ENCODE measurements around the gene EPHB2. TPM values are rescaled to one million over a fixed set of nuclear protein-coding genes. Genes with fewer than 3 reads are reported as not detected.

Gene EPHB2
- total and polyA plus RNA-seq, 2 of the 8 experiments (the other 6 are each of a cell fraction or from before 2014, with no cell fraction given), result 15.8 to 17.2 TPM

- FAIRE-seq, result no peak
- CTCF ChIA-PET (ENCODE audit: partially characterized antibody), result interaction anchor here (1.4 to 1.6 kb wide), 4 partner anchors 66 to 93 kb away, joined by 3 to 5 read pairs (median 4); no protein-coding TSS in a partner anchor
These were observed 84.7 kb downstream of the EPHB2 start for GRCh38 chr1:22795366-22795714.

More at GRCh38 chr1:22795366-22795714, 84.7 kb downstream of the EPHB2 start:
- Histone ChIP-seq H4K5ac (ENCODE audit: insufficient read length, low read depth, low read length) (no peak overlapping the region), H3K23ac (ENCODE audit: insufficient read length) (no peak overlapping the region), H2BK5ac (ENCODE audit: low read depth, low read length) (no peak overlapping the region), H3K4me2 (ENCODE audit: insufficient read depth in 1 of 2, low read depth in 2 of 2, low read length in 2 of 2) (no peak overlapping the region), H2AFZ (ENCODE audit: low read length) (no peak overlapping the region), H4K8ac (ENCODE audit: extremely low read depth, insufficient read depth, low read length) (no peak overlapping the region), H3K79me1 (ENCODE audit: low read depth, low read length) (no peaks in the 10 kb centered on the region), H3K9ac (replicated peaks in 1 of 4; ENCODE audit: extremely low read depth in 1 of 4, low read depth in 3 of 4, low read length in 3 of 4) (no peak overlapping the region), H3K4me3 (ENCODE audit: extremely low read depth in 1 of 4, insufficient read depth in 2 of 4, low read depth in 3 of 4, low read length in 4 of 4) (no peak overlapping the region), H3K23me2 (ENCODE audit: low read depth, low read length) (no peaks in the 10 kb centered on the region; the same call in 1 of the 2 replicates), H4K20me1 (replicated peaks in 1 of 2; ENCODE audit: control insufficient read depth in 1 of 2, insufficient read depth in 2 of 2, low read length in 2 of 2) (no peaks in the 10 kb centered on the region), H3K36me3 (ENCODE audit: control insufficient read depth in 2 of 4, insufficient read depth in 4 of 4, low read length in 3 of 4) (no peaks in the 10 kb centered on the region; a peak in 1 of 8 replicates), H3K18ac (ENCODE audit: extremely low read depth, low read length) (no peak overlapping the region), H2AK5ac (ENCODE audit: low read depth, low read length) (no peak overlapping the region), H3K4ac (replicated peaks; ENCODE audit: insufficient read length, low read depth, low read length) (no peak overlapping the region), H3K14ac (ENCODE audit: insufficient read length) (no peak overlapping the region), H4K91ac (replicated peaks; ENCODE audit: insufficient read length, low read length) (no peak overlapping the region), H3K27ac (ENCODE audit: low read depth, low read length) (no peak overlapping the region), H2BK120ac (replicated peaks; ENCODE audit: low read depth, low read length) (no peak overlapping the region), H3K27me3 (replicated peaks in 1 of 4; ENCODE audit: control insufficient read depth in 3 of 4, extremely low read depth in 1 of 4, insufficient read depth in 3 of 4, low read length in 3 of 4) (no peaks in the 10 kb centered on the region), H3K56ac (replicated peaks; ENCODE audit: insufficient read length, low read depth, low read length) (no peak overlapping the region), H2BK20ac (ENCODE audit: low read length) (no peak overlapping the region), H2BK12ac (ENCODE audit: low read depth, low read length) (no peak overlapping the region), H3K9me3 (ENCODE audit: insufficient read depth in 2 of 2, low read depth in 1 of 2, low read length in 1 of 2) (no peaks in the 10 kb centered on the region), H2BK15ac (ENCODE audit: low read length) (no peak overlapping the region), H3K4me1 (replicated peaks in 1 of 4; ENCODE audit: control insufficient read depth in 3 of 4, insufficient read depth in 4 of 4, low read length in 3 of 4) (peaks cover 0 to 24% (median 10%) of the 10 kb centered on the region in 4 experiments; a peak in 6 of 7 replicates), H3K79me2 (ENCODE audit: control insufficient read depth in 1 of 2, insufficient read depth in 2 of 2, low read length in 2 of 2) (no peaks in the 10 kb centered on the region)
- DNase-seq (ENCODE audit: low read depth in 1 of 2, low spot score in 2 of 2), result no peak
- TF ChIP-seq KDM4A (IDR thresholded peaks at IDR 0.05; ENCODE audit: low read depth, low read length, severe bottlenecking) (no peak), ATF2 (IDR thresholded peaks at IDR 0.05; ENCODE audit: low read length) (no peak), E2F6 (IDR thresholded peaks at IDR 0.05) (no peak), NRF1 (IDR thresholded peaks at IDR 0.05; ENCODE audit: low read depth, low read length) (no peak), SP1 (IDR thresholded peaks at IDR 0.05; ENCODE audit: low read depth, low read length) (no peak)
- WGBS, 2 experiments (ENCODE audit: extremely low coverage in 1 of 2, insufficient coverage in 1 of 2, insufficient read length in 1 of 2, insufficient replicate concordance in 2 of 2, low coverage in 1 of 2, low lambda C conversion rate in 2 of 2, missing lambda C conversion rate in 1 of 2), result 86% methylated on average over 4 of the region's 4 CpGs; no CpG with 5 or more reads in 1 of the 2 experiments
- POLR2A ChIA-PET (ENCODE audit: partially characterized antibody), result no interaction called here
